Aorta (tissue), 5 donors: ENCODE data around the gene PCDH15. TPM values are rescaled to one million over a fixed set of nuclear protein-coding genes. Genes with fewer than 3 reads are reported as not detected.

Experiments
- ATAC-seq: fragments of 200-7000 bp; cut with Tn5 transposase; one replicate; pipeline ENCODE4 v1.9.1; 2022; ENCODE audit warnings: moderate library complexity; ENCODE audit not compliant: low FRiP score
- DNase-seq, 2 donors: peaks; one replicate each; pipeline ENCODE4 v3.0.0-alpha.2; 2020
- H3K27ac ChIP-seq, 2 donors: one replicate each; pipeline ENCODE4 v1.5.1; 2013; ENCODE audit warnings: low read length in 2 of 2, mild to moderate bottlenecking in 2 of 2, moderate library complexity in 2 of 2, control low read depth in 1 of 2, inconsistent platforms in 1 of 2, low read depth in 1 of 2
- H3K27me3 ChIP-seq, 2 donors: one replicate each; pipeline ENCODE4 v1.6.1; 2013; ENCODE audit warnings: control low read depth in 1 of 2, low read length in 1 of 2, mild to moderate bottlenecking in 1 of 2, moderate library complexity in 1 of 2; ENCODE audit not compliant: insufficient read depth in 2 of 2, control insufficient read depth in 1 of 2
- H3K36me3 ChIP-seq, 2 donors: one replicate each; pipeline ENCODE4 v1.6.1; 2013; ENCODE audit warnings: control low read depth in 1 of 2, low read length in 1 of 2, mild to moderate bottlenecking in 1 of 2; ENCODE audit not compliant: insufficient read depth in 2 of 2, control insufficient read depth in 1 of 2
- H3K4me1 ChIP-seq, 2 donors: one replicate each; pipeline ENCODE4 v1.6.1; 2013; ENCODE audit warnings: low read length in 2 of 2, control low read depth in 1 of 2, mild to moderate bottlenecking in 1 of 2, moderate library complexity in 1 of 2; ENCODE audit not compliant: insufficient read depth in 2 of 2, control insufficient read depth in 1 of 2
- H3K4me3 ChIP-seq, 2 donors: one replicate each; pipeline ENCODE4 v1.5.1; 2013; ENCODE audit warnings: low read length in 2 of 2, control low read depth in 1 of 2, mild to moderate bottlenecking in 1 of 2
- H3K9me3 ChIP-seq: one replicate; pipeline ENCODE4 v1.6.1; 2013; ENCODE audit warnings: mild to moderate bottlenecking, low read length; ENCODE audit not compliant: control insufficient read depth
- WGBS, 2 donors: extraction: QIAGEN DNeasy Blood & Tissue Kit; methylation state at CpG; one replicate each; pipeline ENCODE4 v1.1.7; 2013; 5-methylcytosine and 5-hydroxymethylcytosine counted together
- intact Hi-C, 2 donors: fragments of 100-400 bp; cut with DNase I; formaldehyde crosslinking; loops; one replicate each; pipeline versions ENCODE4 v1.14.2 to v1.15.0; 2022
- polyA plus RNA-seq, 2 donors: library from polyadenylated mRNA; stranded (reverse); fragments of 200-250 nt; gene quantifications; one replicate each; pipeline ENCODE4 v1.2.3, GENCODE V29; 2013
- total RNA-seq, 2 donors: library from RNA; stranded (reverse); fragmentation: NEBNext Ultra II Directional; extraction: Animal tissue kit (Norgen Biotek cat#: 25700); gene quantifications; one replicate each; pipeline ENCODE4 v1.2.1, GENCODE V29; 2021
- donor health status: healthy with polysubstance abuse.
- donor health status: Bipolar disorder and iron deficiency.
- donor health status: DM: no; HTN: no; CAD: no.
- donor health status: DM: no; HTN: no; CAD: no.
- donor health status: DM: yes; HTN: yes; CAD: no.

The PCDH15 gene
- total and polyA plus RNA-seq, 4 donors, result 0.09 TPM; not detected in 3

DNA sequence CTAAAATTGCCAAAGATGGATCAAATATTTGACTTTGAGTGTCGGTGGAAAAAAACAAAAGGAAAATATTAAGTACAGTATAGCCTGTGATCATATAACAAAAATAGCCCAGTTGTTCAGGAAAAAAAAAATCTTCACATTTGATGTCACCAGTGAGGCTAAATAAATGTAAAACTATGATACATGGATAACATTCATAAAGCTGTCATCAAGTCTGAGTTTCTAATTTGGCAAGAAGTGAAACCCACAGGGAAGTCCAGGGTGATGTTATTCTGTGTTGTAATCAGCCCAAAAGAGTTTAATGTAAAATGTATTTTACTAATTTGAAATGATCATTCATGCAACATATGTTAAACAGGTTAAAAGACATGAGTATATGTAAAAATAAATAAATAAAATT is 908.0 kb downstream of the PCDH15 start:
- Histone ChIP-seq H3K36me3 (no peaks in the 10 kb centered on the region), H3K4me3 (no peak overlapping the region), H3K9me3 (no peaks in the 10 kb centered on the region), H3K4me1 (no peaks in the 10 kb centered on the region), H3K27me3 (no peaks in the 10 kb centered on the region), H3K27ac (no peak overlapping the region)
- intact Hi-C loops, result no loop called here
- 11 to 36% methylated on average over 1 of the region's 1 CpG for WGBS, 2 donors
- DNase-seq, result no peak
- no peak for ATAC-seq

DNA sequence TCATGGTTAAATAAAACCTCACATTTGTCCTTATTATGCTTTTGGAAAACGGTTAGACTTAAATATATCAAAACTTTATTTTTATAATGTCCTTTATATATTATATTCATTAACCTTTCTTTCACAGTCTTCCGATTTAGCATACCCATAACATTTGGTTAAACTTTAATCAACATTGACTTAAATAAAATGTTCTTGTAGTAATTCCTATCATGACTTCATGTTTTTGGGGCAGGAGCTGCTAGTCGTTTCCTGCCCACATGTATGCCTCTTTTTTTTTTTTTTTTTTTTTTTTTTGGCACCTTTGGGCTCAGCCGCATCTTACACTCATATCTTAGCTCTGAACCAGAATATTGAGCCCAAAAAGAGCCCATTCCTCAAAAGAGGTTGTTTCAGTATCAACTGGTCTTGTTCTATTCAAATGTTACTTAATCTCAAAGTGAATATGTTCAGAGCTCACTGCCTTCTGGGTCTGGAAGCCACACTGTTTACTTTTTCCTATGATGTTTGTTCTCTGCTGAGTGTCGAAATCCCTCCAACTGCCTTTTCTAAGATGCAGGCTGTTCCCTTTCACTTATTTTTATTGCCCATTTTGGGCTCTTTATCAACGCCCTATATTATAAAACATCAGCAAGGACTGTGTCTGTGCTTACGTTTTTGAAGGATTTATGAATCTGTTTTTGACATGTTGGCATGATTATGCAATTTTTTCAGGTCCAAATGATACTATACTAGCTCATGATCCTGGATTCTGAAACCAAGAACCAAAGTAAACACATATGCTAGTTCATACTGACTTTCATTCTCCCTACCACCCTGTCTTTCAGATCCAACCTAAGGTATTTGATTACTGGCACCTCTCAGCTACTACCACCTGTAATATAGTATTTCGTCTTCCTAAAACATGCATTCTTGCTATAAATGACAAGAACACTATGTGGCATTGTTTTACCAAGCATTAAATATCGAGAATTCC is 914.4 kb downstream of the PCDH15 start:
- WGBS, 2 donors, result 25 to 26% methylated on average over 9 of the region's 9 CpGs
- no peak for ATAC-seq
- no peaks in the 10 kb centered on the region for H3K9me3 ChIP-seq
- no peak overlapping the region for H3K27ac ChIP-seq
- intact Hi-C loops, result no loop called here
- H3K36me3 ChIP-seq, result no peaks in the 10 kb centered on the region
- no peaks in the 10 kb centered on the region for H3K27me3 ChIP-seq
- no peak for DNase-seq
- no peaks in the 10 kb centered on the region for H3K4me1 ChIP-seq
- no peak overlapping the region for H3K4me3 ChIP-seq

DNA sequence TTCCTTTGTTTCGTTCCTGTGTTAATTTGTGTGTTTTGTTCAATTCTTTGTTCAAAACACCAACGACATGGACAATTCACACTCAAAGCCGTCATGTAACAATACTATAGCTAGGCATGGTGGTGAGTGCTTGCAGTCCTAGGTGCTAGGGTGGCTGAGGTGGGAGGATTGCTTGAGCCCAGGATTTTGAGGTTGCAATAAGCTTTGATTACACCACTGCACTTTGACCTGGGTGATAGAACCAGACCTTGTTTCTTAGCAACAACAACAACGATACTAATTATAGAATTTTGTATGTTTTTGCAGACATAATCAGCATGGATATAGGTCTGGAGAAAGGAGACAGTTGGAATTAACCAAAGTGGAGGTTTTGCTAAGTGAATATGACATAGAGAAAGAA is 936.2 kb downstream of the PCDH15 start:
- no peaks in the 10 kb centered on the region for H3K27me3 ChIP-seq
- 87 to 88% methylated on average over 4 of the region's 4 CpGs for whole genome bisulfite sequencing, 2 donors
- H3K27ac ChIP-seq, result no peak overlapping the region
- no peak for DNase-seq
- H3K9me3 ChIP-seq, result peaks cover 2% of the 10 kb centered on the region
- no peak for ATAC-seq
- H3K4me3 ChIP-seq, result no peak overlapping the region
- no peaks in the 10 kb centered on the region for H3K36me3 ChIP-seq
- intact Hi-C loops, result no loop called here
- H3K4me1 ChIP-seq, result no peaks in the 10 kb centered on the region

DNA sequence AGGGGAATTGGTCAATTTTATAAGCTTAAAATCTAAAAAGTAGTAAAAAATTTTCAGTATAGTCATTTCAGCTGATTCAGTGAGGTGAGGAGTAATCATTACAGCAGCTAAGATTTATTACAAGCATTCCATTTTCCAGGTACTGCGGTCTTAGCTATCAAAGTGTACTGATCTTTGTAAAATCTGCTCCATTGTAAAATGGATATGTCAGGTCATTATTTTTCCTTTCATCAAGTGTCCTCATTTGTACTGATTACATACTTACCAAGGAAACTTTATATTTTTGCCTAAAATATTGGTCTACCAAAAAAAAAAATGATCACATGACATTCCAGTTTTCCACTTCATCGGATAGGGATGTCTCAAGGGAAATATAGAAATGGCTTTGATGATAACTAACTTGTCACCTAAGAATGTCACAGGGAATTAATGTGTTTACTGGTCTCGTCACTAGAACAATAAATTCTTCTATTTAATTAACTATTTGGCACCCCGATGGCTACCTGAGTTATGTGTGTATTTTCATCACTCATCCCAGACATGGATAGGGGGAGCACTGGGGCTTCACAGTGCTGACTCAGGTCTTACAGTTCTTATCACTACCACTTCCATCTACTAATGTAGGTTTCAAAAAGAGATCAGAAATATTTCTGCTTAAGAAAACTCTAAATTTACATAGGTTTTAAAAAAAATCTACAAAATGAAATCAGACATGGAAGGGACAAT is 948.4 kb downstream of the PCDH15 start:
- H3K36me3 ChIP-seq, result no peaks in the 10 kb centered on the region

DNA sequence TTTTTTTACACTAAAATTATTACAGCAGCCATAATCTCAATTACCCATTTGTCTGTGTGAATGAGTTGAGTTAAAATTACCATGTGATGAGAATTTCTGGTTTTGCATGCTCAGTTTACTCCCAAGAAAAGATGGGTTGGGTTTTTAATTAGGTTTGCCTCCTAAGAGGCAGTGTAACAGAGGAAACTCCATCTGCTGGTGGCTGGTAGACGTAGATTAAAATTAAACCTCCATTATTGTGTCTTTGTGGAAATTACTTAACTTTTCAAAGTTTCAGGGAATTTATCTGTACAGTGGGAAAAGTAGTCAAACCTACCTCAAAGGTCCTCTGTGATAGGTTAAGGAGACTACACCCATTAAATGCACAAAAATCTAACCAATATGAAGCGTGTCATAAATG is 954.2 kb downstream of the PCDH15 start:
- ATAC-seq (no peak), DNase-seq (no peak)
- 63 to 70% methylated on average over 2 of the region's 2 CpGs for WGBS, 2 donors
- no peaks in the 10 kb centered on the region for H3K9me3 ChIP-seq
- H3K36me3 ChIP-seq, result no peaks in the 10 kb centered on the region
- intact Hi-C loops, result no loop called here
- H3K4me1 ChIP-seq, result no peaks in the 10 kb centered on the region
- no peaks in the 10 kb centered on the region for H3K27me3 ChIP-seq
- H3K4me3 ChIP-seq, result no peak overlapping the region
- H3K27ac ChIP-seq, result no peak overlapping the region

More for the DNA sequence above, 948.4 kb downstream of the PCDH15 start:
- Histone ChIP-seq H3K9me3 (no peaks in the 10 kb centered on the region), H3K4me3 (no peak overlapping the region), H3K27ac (no peak overlapping the region), H3K4me1 (no peaks in the 10 kb centered on the region), H3K27me3 (no peaks in the 10 kb centered on the region)
- intact Hi-C loops, result no loop called here
- ATAC-seq (no peak), DNase-seq (no peak)
- WGBS, 2 donors, result 29 to 38% methylated on average over 4 of the region's 4 CpGs

DNA sequence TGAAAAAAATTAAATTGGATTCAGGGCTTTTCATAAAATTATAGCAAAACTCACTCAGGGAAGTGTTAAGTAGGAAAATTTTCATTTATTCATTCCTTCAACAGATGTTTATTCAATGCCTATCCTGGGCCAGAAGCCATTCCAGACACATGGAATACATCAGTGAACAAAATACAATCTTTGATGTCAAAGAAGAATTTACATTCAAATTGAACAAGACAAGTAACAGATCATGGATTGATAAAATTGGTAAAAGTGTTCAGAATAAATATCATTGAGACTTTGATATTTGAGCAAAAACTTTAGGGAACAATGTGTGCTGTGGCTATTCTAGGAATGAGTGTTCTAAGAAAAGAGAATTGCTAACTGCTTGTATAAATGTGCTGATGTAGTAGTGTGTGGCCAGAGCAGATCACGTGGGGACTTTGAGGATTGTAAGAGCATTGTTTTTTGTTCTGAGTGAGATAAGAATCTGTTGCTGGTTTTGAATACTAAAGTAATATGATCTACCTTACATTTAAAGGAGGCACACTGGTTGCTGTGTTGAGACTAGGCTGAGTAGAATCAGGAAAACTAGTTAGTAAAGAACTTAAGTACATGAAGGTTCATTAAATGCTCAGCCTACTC is 957.2 kb downstream of the PCDH15 start:
- Histone ChIP-seq H3K27me3 (no peaks in the 10 kb centered on the region), H3K4me3 (no peak overlapping the region), H3K27ac (no peak overlapping the region), H3K36me3 (no peaks in the 10 kb centered on the region), H3K4me1 (no peaks in the 10 kb centered on the region), H3K9me3 (no peaks in the 10 kb centered on the region)
- no peak for ATAC-seq
- intact Hi-C loops, result no loop called here
- 4 to 6% methylated on average over 1 of the region's 1 CpG for WGBS, 2 donors
- DNase-seq, result no peak

DNA sequence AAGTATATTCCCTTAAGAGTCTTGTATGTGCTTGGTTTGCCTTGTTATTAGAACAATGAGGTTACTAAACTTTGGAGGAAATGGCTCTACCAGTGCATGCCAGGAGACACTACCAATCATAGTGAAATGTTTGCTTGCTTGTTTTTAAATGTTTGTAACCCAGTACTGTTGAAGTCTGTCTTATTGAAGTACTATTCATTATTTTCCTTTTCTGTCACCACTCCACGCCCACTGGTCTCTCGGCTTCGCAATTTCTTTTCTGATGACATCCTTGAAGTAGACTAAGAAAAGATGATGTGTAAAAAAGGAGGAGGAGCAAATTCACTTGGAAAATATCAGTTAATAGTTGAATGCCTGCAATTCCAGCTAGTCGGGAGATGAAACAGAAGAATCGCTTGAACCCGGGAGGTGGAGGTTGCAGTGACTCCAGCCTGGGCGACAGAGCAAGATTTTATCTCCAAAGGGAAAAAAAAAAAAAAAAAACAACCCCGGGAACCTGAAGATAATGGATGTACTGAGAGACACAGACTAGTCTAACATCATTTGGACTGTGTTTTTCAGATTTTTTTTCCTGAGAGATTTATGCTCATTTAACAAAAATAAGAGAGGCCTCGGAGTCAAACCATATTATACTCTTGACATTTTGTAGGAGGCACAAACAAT is 959.4 kb downstream of the PCDH15 start:
- intact Hi-C loops, result no loop called here
- Histone ChIP-seq H3K36me3 (no peaks in the 10 kb centered on the region), H3K9me3 (no peaks in the 10 kb centered on the region), H3K4me1 (no peaks in the 10 kb centered on the region), H3K27ac (no peak overlapping the region), H3K4me3 (no peak overlapping the region), H3K27me3 (no peaks in the 10 kb centered on the region)
- 25 to 31% methylated on average over 9 of the region's 9 CpGs for WGBS, 2 donors
- ATAC-seq (no peak), DNase-seq (no peak)

DNA sequence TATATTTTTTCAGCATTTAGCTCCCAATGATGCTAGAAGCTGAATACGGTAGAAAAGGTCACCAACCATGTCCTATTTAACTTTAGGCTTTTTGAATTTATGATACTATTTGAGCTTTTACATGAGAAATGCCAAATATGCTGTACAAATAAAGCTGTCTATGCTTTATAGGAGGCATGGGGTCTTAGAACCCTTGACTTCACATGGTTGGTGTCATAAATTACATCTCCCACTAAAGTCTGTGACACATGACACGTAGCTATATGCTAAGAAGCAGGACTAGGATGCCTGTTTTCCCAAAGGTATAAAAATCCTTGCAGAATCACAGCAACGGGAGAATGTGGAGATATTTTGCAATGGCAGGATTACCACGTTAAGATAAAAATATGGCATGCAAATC is 960.4 kb downstream of the PCDH15 start:
- 6 to 25% methylated on average over 4 of the region's 4 CpGs for WGBS, 2 donors
- intact Hi-C loops, result no loop called here

More for the DNA sequence above, 960.4 kb downstream of the PCDH15 start:
- H3K9me3 ChIP-seq, result no peaks in the 10 kb centered on the region
- DNase-seq (no peak), ATAC-seq (no peak)
- H3K27ac ChIP-seq, result no peak overlapping the region
- no peaks in the 10 kb centered on the region for H3K36me3 ChIP-seq
- H3K4me1 ChIP-seq, result no peaks in the 10 kb centered on the region
- H3K4me3 ChIP-seq, result no peak overlapping the region
- H3K27me3 ChIP-seq, result no peaks in the 10 kb centered on the region
